ENCODE measurements around the gene H2BK1. TPM values are rescaled to one million over a fixed set of nuclear protein-coding genes. Genes with fewer than 3 reads are reported as not detected.
A peak's percentile ranks its signal among the peaks of the same experiment; 100 is the strongest.

H2BK1 gene
- total RNA-seq, 4 donors from 2014 or later, result not detected

- no peak for DNase-seq (ENCODE audit: low spot score in 2 of 2)
- TF ChIP-seq POLR2A (IDR thresholded peaks at IDR 0.05) (no peak), POLR2AphosphoS5 (IDR thresholded peaks at IDR 0.05) (no peak), CTCF (IDR thresholded peaks at IDR 0.05) (no peak), EP300 (IDR thresholded peaks at IDR 0.05) (no peak)
- Histone ChIP-seq H3K36me3 (no peaks in the 10 kb centered on the region), H3K9me3 (no peaks in the 10 kb centered on the region), H3K4me1 (no peaks in the 10 kb centered on the region), H3K27me3 (peaks cover 12% of the 10 kb centered on the region), H3K27ac (no peak overlapping the region), H3K4me3 (no peak overlapping the region)
- WGBS, result 51% methylated on average over 9 of the region's 9 CpGs
These were observed 3.4 kb downstream of the H2BK1 start for GRCh38 chr7:151206914-151207313.

GRCh38 chr7:151205730-151206129 is 4.6 kb downstream of the H2BK1 start:
- no peak overlapping the region for H3K4me3 ChIP-seq
- no peak for DNase-seq (ENCODE audit: low spot score in 2 of 2)
- H3K36me3 ChIP-seq, result no peaks in the 10 kb centered on the region
- no peak overlapping the region for H3K27ac ChIP-seq
- no peaks in the 10 kb centered on the region for H3K9me3 ChIP-seq
- TF ChIP-seq POLR2AphosphoS5 (IDR thresholded peaks at IDR 0.05) (no peak), POLR2A (IDR thresholded peaks at IDR 0.05) (no peak), EP300 (IDR thresholded peaks at IDR 0.05) (no peak), CTCF (IDR thresholded peaks at IDR 0.05) (no peak)
- WGBS, result 47% methylated on average over 6 of the region's 6 CpGs
- no peaks in the 10 kb centered on the region for H3K4me1 ChIP-seq
- H3K27me3 ChIP-seq, result peaks cover 12% of the 10 kb centered on the region

GRCh38 chr7:151204383-151205032 is 5.8 kb downstream of the H2BK1 start:
- no peaks in the 10 kb centered on the region for H3K36me3 ChIP-seq
- peaks cover 1% of the 10 kb centered on the region for H3K4me1 ChIP-seq
- H3K9me3 ChIP-seq, result no peaks in the 10 kb centered on the region
- DNase-seq (ENCODE audit: low spot score in 2 of 2), result peak in 1 of 2 donors; percentile 71
- WGBS, result 65% methylated on average over 27 of the region's 48 CpGs
- peaks cover 12% of the 10 kb centered on the region for H3K27me3 ChIP-seq
- H3K27ac ChIP-seq, result no peak overlapping the region
- H3K4me3 ChIP-seq, result no peak overlapping the region
- no peak for TF ChIP-seq CTCF (IDR thresholded peaks at IDR 0.05)

- Histone ChIP-seq H3K27me3 (peaks cover 12% of the 10 kb centered on the region), H3K4me1 (peaks cover 7% of the 10 kb centered on the region), H3K9me3 (no peaks in the 10 kb centered on the region), H3K4me3 (no peak overlapping the region), H3K36me3 (no peaks in the 10 kb centered on the region), H3K27ac (no peak overlapping the region)
- no peak for DNase-seq (ENCODE audit: low spot score in 2 of 2)
- TF ChIP-seq EP300 (IDR thresholded peaks at IDR 0.05) (no peak), CTCF (IDR thresholded peaks at IDR 0.05) (no peak), POLR2A (IDR thresholded peaks at IDR 0.05) (no peak), POLR2AphosphoS5 (IDR thresholded peaks at IDR 0.05) (no peak)
- 95% methylated on average over 9 of the region's 9 CpGs for WGBS
These were observed 7.5 kb downstream of the H2BK1 start for GRCh38 chr7:151202836-151203235.

GRCh38 chr7:151201751-151202150 is 8.5 kb downstream of the H2BK1 start:
- Histone ChIP-seq H3K4me3 (no peak overlapping the region), H3K36me3 (no peaks in the 10 kb centered on the region), H3K27ac (no peak overlapping the region), H3K4me1 (peaks cover 7% of the 10 kb centered on the region), H3K27me3 (peaks cover 12% of the 10 kb centered on the region), H3K9me3 (no peaks in the 10 kb centered on the region)
- WGBS, result 91% methylated on average over 4 of the region's 4 CpGs
- no peak for TF ChIP-seq POLR2A (IDR thresholded peaks at IDR 0.05)
- no peak for DNase-seq (ENCODE audit: low spot score in 2 of 2)

GRCh38 chr7:151201344-151201743 is 8.9 kb downstream of the H2BK1 start:
- TF ChIP-seq POLR2AphosphoS5 (IDR thresholded peaks at IDR 0.05), result no peak
- no peak for TF ChIP-seq EP300 (IDR thresholded peaks at IDR 0.05)
- no peak for TF ChIP-seq CTCF (IDR thresholded peaks at IDR 0.05)
- TF ChIP-seq POLR2A (IDR thresholded peaks at IDR 0.05), result no peak
- no peak overlapping the region for H3K4me3 ChIP-seq
- DNase-seq (ENCODE audit: low spot score in 2 of 2), result no peak
- peaks cover 15% of the 10 kb centered on the region for H3K27me3 ChIP-seq
- peaks cover 7% of the 10 kb centered on the region for H3K4me1 ChIP-seq
- 95% methylated on average over 3 of the region's 3 CpGs for WGBS
- no peak overlapping the region for H3K27ac ChIP-seq
- no peaks in the 10 kb centered on the region for H3K36me3 ChIP-seq
- H3K9me3 ChIP-seq, result no peaks in the 10 kb centered on the region
